Muscle layer of duodenum (tissue), 2 donors: ENCODE data around the gene RAC2.
"Not testable (repeated sequence)": the region's sequence is repeated elsewhere in the genome, so short reads cannot be mapped to it uniquely, and the experiment has no call there.

Experiments used
- H3K27ac ChIP-seq: one replicate; pipeline ENCODE4 v1.7.0; 2013; ENCODE audit warnings: mild to moderate bottlenecking, low read length
- H3K27me3 ChIP-seq: one replicate; pipeline ENCODE4 v1.7.0; 2013; ENCODE audit warnings: low read depth, mild to moderate bottlenecking, control low read depth, low read length
- H3K36me3 ChIP-seq, 2 donors: one replicate each; pipeline ENCODE4 v1.7.0; 2013; ENCODE audit warnings: low read length in 2 of 2, control low read depth in 1 of 2, mild to moderate bottlenecking in 1 of 2; ENCODE audit not compliant: insufficient read depth in 2 of 2, control insufficient read depth in 1 of 2
- H3K4me1 ChIP-seq, 2 donors: one replicate each; pipeline ENCODE4 v1.7.0; 2013; ENCODE audit warnings: low read length in 2 of 2, mild to moderate bottlenecking in 2 of 2, control low read depth in 1 of 2, moderate library complexity in 1 of 2; ENCODE audit not compliant: insufficient read depth in 2 of 2, control insufficient read depth in 1 of 2
- H3K4me3 ChIP-seq, 2 donors: one replicate each; pipeline ENCODE4 v1.7.0; 2013; ENCODE audit warnings: low read length in 2 of 2, low read depth in 1 of 2, mild to moderate bottlenecking in 1 of 2
- H3K9me3 ChIP-seq, 2 donors: one replicate each; pipeline ENCODE4 v1.7.0; 2013; ENCODE audit warnings: low read length in 2 of 2, control low read depth in 1 of 2, mild to moderate bottlenecking in 1 of 2; ENCODE audit not compliant: control insufficient read depth in 1 of 2
- donor health status: healthy.

Gene RAC2

DNA sequence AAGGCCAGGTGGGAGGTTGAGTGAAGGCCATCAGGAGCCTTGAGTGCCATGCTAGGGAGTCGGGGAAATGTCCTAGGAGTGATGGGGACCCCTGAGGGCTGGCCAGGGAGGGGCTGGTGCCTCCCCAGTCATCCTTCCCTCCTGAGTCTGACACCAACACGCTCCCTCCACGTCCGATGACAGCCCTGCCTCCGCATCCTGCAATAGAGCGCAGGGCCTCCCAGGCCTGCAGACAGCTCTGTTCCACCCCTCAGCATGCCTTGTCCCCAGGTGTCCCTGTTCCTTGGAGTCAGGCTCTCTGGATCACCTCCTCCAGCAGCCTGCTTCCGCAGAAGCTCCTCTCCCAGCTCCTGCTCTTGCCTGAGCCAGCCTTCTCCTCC lies 3.1 kb downstream of the RAC2 start:
- no peak overlapping the region for H3K4me3 ChIP-seq
- H3K9me3 ChIP-seq: no peaks in the 10 kb centered on the region
- H3K27ac ChIP-seq: no peak overlapping the region
- H3K27me3 ChIP-seq: no peaks in the 10 kb centered on the region
- peaks cover 3 to 14% of the 10 kb centered on the region in 2 donors for H3K4me1 ChIP-seq
- no peaks in the 10 kb centered on the region for H3K36me3 ChIP-seq

DNA sequence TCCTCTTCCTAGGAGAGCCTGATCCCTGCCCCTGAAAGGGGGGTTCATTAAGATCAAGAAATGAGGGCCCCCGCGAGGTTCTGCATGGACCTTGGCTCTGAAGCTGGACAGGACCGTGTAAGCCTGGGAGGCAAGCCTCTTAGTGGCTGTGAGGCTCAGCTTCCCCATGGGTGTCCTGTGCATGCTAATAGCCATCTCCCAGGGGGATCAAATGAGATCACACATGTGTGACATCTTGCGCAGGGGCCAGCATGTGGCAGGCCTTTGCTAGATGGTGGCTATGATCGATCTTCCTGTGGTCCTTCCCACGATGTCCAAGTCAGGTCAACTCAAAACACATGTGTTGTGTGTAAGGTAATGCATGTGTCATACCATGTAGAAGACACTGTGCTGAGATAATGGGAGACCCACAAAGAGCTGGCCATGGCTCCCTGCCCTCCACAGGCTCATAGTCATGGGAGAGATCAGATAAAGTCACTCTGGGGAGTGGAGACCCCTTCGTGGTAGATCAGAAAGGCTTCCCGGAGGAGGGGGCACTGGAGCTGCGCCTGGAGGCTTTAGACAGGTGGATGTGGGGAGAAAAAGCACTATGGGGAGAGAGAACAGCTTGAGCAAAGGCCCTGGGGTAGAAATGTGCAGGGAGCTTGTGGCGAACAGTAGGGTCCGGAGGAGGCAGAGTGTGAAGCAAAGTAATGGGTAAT lies 3.7 kb downstream of the RAC2 start:
- H3K9me3 ChIP-seq: no peaks in the 10 kb centered on the region
- no peak overlapping the region for H3K27ac ChIP-seq
- no peak overlapping the region for H3K4me3 ChIP-seq
- no peaks in the 10 kb centered on the region for H3K36me3 ChIP-seq
- H3K27me3 ChIP-seq: no peaks in the 10 kb centered on the region
- peaks cover 3 to 14% of the 10 kb centered on the region in 2 donors for H3K4me1 ChIP-seq

DNA sequence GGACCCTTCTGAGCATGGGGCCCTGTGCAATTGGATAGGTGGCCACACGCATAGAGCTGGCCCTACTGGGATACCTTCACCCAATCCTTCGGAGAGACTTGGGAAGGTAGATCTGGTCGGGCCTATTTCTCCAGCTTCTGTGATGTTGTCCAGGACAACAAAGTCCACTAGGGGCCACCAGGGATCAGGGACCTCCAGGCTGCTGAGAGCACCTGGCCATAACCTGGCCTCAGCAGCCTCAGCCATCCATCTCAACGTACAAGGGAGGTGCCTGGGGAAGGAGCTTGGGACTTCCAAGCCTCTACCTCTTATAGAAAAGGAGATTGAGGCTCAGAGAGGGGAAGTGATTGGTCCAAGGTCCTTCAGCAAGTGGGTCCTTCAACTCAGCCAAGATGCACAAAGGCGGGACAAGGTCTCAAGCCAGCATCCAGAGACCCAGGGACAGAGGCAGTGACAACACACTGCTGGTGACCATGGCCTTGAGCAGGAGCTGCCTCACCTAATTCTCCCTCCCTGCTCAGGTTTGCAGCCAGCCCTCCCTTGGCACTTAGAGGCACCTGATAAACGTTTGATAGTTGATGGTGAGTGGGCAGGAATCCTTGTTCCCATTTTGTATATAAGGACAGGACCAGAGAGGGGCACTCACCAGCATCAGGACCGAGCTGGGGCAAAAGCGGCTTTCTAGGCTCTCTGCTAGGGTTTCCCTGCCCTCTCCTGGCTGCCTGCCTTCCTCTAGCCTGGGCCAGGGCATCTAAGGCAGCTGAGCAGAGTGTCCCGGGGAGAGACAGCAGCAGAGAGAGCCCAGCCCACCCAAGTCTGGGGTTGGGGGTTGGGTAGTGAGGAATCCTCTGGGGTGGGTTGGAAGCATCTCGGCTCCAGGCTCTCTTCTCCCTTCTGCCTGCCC lies 4.5 kb downstream of the RAC2 start:
- no peak overlapping the region for H3K27ac ChIP-seq

DNA sequence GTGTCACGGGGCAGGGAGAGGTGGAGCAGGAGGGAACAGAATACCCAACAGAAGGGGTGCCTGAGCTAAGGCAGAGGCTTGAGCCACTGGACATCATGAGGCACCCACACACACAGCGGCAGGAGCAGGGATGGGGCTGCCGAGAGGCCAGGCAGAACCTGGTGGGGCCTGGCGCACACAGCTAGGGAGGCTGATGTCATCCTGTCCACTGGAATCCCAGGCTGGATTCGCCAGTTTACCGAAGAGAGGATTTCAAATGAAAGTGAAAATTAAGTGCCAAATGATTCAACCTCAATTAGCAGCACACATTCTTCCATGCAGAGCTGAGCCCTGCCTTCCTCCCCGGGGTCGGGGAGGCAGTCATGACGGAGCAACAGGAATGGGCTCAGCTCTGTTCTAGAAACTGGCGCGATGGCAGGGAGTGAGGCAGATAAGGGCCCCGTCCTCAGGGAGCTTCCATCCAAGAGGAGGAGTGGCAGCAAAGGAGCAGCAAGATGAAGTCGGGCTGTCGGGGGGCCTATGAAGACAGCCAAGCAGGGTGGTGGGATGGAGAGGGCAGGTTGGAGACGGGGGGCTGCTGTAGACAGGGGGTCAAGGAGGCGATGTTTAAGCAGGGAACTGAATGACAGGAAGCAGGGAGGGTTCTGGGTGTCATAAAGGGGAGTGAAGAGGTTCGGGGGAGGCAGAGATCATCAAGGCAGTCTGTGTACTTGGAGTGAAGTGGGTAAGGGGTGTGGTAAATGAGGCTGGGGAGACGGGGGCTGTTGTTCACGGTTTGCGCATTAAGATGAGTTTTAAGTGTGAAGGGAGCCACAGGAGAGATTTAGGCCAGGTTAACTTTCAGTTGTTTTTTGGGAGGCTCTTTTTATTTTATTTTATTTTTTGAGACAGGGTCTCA lies 6.4 kb downstream of the RAC2 start:
- Histone ChIP-seq H3K4me3 (no peak overlapping the region), H3K36me3 (no peaks in the 10 kb centered on the region), H3K4me1 (peaks cover 3 to 4% of the 10 kb centered on the region in 2 donors), H3K27me3 (no peaks in the 10 kb centered on the region), H3K27ac (no peak overlapping the region), H3K9me3 (no peaks in the 10 kb centered on the region)

More for the DNA sequence above, 4.5 kb downstream of the RAC2 start:
- H3K27me3 ChIP-seq: no peaks in the 10 kb centered on the region
- no peak overlapping the region for H3K4me3 ChIP-seq
- H3K4me1 ChIP-seq: peaks cover 3 to 14% of the 10 kb centered on the region in 2 donors
- no peaks in the 10 kb centered on the region for H3K36me3 ChIP-seq
- no peaks in the 10 kb centered on the region for H3K9me3 ChIP-seq

DNA sequence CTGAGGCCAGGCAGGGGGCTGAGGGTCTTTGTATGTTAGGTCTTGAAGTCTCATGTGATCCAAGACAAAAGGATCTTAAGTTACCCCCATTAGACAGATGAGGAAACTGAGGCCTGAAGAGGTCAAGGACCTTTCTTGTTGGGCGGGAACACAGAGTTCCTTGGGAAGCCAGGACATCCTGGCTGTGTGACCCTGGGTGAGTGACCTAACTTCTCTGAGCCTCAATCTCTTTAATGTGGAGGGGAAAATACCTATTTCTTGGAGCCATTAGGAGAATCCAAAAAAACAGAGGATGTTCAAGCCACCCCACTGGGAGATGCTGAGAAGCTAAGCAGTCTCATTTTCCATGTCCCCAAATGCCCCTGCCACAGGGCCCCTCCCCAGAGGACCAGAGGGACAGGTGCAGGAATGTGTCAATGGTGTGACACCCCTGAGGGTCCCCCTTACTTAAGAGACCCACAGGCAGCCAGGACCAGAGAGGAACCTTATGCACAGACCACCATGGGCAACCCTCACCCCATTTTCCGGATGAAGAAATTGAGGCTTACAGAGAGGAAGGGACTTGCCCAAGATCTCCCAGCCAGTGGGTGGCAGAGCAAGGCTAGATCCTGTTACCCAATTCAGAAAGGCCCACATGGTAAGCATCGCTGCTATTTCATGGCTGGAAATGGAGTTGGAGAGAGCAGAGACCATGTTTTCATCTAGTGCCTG lies 8.0 kb downstream of the RAC2 start:
- no peak overlapping the region for H3K27ac ChIP-seq
- H3K4me1 ChIP-seq: peaks cover 0 to 4% of the 10 kb centered on the region in 2 donors
- no peaks in the 10 kb centered on the region for H3K36me3 ChIP-seq
- H3K4me3 ChIP-seq: no peak overlapping the region
- no peaks in the 10 kb centered on the region for H3K27me3 ChIP-seq
- H3K9me3 ChIP-seq: no peaks in the 10 kb centered on the region

DNA sequence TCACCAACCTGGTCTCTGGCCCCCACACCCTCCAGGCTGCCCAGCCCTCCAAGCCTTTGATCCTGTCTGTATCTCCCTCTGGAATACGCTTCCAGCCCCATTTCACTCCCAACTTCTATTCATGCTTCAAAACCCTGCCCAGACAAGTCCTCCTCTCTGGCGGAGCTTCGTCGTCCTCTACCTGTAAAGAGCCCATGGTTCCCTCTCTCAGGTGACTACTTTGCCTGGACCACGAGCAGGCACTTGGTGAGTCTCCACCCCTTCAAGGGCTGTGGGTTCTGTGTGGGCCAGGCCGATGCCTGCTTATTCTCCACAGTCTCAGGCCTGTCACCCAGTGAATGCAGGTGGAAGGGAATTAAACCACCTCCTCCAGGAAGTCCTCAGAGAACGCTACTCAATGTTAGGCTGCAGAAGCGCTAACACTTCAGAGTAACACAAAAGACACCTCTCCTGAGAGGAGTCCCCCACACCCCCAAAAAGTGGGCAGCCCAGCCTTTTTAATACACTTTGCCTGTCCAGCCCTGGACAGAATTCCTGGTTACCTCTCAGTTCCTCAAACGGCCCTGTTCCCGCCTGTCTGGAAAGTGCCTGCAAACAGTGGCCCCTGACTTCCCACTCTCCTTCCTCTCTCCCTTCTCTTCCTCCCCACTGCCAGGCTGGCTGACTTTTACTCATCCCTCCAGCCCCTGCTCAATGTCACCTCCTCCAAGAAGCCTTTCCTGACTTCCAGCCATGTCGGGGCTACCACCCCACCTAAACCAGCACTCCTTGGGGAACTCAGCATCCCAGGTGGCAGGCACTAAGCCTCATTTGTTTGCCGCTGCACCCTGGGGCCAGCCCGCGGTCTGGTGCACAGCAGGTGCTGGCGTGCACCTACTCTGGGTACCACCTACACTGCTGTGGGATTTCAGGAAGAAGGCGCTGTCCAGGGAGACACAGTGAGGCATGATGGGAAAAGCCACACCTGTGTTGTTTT lies 9.0 kb downstream of the RAC2 start:
- no peak overlapping the region for H3K27ac ChIP-seq
- no peak overlapping the region for H3K4me3 ChIP-seq
- no peaks in the 10 kb centered on the region for H3K27me3 ChIP-seq
- H3K9me3 ChIP-seq: no peaks in the 10 kb centered on the region
- no peaks in the 10 kb centered on the region for H3K4me1 ChIP-seq
- H3K36me3 ChIP-seq: no peaks in the 10 kb centered on the region

DNA sequence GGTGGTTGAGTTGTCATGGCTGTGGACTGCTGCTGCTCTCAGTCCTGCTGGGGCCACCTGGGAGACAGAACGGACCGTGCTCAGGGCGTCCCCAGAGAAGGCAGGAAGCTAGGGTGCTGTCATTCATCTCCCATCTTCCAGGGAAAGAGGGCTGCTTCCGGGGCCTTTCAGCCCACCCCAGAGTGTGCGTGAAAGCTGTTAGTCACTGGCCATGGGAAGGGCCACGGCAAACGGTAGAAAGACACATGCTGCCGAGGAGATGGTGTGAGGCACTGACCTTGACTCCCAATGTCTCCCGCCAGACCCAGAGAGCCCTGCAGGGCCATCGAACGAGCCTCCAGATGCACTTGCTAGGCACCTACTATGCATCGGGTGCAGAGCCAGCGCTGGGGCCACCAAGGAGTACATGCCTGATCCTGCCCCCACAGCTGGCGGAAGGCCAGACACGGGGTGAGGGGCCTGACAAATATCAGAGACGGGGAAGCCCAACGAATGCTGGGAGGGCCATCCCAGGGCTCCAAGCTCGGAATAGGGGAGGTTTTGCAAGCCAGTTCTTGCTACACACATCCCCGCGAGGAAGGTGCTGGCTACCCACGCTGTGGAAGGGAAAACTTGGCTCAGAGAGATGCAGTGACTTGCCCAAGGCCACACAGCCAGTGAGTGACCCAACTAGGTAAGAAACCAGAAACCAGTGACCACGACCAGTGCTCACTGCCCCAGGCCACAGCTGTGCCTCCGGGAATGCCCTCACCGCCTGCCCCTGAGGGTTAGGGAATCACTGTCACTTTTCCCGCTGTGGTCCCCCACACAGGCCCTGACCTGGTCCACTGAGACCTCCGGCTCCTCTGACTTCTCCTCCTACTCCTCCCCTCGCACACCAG lies 10.1 kb downstream of the RAC2 start:
- H3K4me1 ChIP-seq: peaks cover under 1 to 8% of the 10 kb centered on the region in 2 donors
- H3K27me3 ChIP-seq: no peaks in the 10 kb centered on the region
- no peaks in the 10 kb centered on the region for H3K9me3 ChIP-seq
- no peak overlapping the region for H3K4me3 ChIP-seq
- H3K27ac ChIP-seq: no peak overlapping the region
- no peaks in the 10 kb centered on the region for H3K36me3 ChIP-seq

DNA sequence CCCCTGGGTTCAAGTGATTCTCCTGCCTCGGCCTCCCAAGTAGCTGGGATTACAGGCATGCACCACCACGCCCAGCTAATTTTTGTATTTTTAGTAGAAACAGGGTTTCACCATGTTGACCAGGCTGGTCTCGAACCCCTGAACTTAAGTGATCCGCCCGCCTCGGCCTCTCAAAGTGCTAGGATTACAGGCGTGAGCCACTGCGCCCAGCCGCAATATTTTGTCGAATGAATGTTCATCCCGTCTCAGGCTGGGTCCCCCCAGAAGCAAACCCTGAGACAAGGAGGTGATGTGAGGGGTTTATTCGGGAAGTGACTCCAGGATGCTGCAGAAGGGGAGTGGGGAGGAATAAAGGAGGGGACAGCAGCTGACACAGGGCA lies 10.7 kb downstream of the RAC2 start:
- not testable (repeated sequence) for H3K36me3 ChIP-seq, H3K27me3 ChIP-seq, H3K9me3 ChIP-seq, H3K4me3 ChIP-seq, H3K27ac ChIP-seq
- peaks cover 4 to 10% of the 10 kb centered on the region in 2 donors for H3K4me1 ChIP-seq

DNA sequence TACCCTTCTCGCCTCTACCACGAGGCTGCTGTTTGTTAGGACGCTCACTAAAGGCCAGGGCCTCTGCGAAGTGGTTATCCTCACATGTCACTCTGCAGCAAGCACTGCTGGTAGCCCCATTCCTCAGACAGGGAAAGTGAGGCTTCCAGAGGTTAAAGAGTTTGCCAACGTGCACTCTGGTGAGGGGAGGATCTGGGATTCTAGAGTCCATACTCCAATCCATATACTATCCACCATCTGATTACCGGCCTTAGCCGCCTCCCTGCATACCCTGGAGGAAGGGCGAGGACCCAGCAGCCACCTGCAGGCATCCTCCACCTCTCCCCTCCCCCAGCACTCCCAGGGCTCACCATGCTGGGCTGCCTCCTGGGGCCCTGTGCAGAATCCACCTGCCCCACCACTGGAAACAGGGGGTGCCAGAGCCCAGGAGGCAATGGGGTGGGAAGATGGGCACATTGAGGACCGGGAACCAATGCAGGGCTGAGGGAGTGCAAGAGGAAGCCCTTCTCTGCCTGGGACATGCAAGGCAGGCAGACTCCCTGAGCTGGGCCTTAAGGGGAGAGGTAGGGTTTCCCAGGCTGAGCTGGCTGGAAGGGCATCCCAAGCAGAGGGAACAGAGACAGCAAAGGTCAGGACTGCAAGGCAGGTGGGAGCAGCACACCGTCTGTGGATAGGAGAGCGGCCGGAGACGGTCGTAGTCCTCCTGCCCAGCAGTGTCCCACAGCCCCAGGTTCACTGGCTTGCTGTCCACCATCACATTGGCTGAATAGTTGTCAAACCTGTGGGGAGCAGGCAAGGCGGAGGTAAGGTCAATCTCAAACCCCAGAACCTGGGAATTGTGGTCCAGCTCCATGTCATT lies 11.7 kb downstream of the RAC2 start:
- H3K4me1 ChIP-seq: peaks cover 4 to 10% of the 10 kb centered on the region in 2 donors
- no peaks in the 10 kb centered on the region for H3K27me3 ChIP-seq
- no peaks in the 10 kb centered on the region for H3K36me3 ChIP-seq
- no peaks in the 10 kb centered on the region for H3K9me3 ChIP-seq
- H3K4me3 ChIP-seq: no peak overlapping the region
- H3K27ac ChIP-seq: no peak overlapping the region
